NCI-H526 treated with DMSO at 0.1 percent for 48 hours (cell line): ENCODE results near the gene NARS2.
"Not testable (repeated sequence)": the region's sequence is repeated elsewhere in the genome, so short reads cannot be mapped to it uniquely, and the experiment has no call there.

Experiments used
- DNase-seq: peaks from one replicate; lab custom pipeline; 2025; lab: John Stamatoyannopoulos, UW

The NARS2 gene

DNA sequence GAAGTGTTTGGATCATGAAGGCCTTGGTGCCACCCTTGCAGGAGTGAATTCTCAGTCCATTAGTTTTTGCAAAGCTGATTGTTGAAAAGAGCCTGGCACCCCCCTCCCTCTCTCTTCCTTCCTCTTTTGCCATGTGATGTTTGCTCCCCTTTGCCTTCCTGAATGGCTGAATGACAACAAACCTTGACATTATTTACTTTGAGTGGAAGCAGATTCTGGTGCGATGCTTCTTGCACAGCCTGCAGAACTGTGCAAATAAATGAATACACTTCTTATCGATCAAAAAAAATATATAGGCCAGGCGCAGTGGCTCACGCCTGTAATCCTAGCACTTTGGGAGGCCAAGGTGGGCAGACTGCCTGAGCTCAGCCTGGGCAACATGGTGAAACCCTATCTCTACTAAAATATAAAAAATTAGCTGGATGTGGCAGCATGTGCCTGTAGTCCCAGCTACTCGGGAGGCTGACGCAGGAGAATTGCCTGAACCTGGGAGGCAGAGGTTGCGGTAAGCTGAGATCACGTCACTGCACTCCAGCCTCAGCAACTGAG is 2.0 kb upstream of the NARS2 start:
- no peak for DNase-seq

DNA sequence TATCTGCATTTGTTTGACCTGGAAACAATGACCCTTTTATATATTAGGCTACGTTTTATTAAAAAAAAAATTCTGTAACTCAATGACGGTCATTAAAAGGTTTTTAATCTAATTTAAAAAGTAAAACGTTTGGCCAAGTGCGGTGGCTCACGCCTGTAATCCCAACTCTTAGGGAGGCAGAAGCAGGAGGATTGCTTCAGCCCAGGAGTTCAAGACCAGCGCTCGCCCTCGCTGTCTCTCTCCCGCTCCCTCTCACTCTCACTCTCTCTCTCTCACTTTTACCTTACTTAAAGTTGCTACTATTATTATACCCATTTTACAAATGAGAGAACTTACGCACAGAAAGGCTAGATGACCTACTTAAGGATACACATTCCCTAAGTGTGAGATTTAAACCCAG is 814 bp upstream of the NARS2 start:
- no peak for DNase-seq

GRCh38 chr11:78573681-78574080 is 983 bp downstream of the NARS2 start:
- DNase-seq = no peak

DNA sequence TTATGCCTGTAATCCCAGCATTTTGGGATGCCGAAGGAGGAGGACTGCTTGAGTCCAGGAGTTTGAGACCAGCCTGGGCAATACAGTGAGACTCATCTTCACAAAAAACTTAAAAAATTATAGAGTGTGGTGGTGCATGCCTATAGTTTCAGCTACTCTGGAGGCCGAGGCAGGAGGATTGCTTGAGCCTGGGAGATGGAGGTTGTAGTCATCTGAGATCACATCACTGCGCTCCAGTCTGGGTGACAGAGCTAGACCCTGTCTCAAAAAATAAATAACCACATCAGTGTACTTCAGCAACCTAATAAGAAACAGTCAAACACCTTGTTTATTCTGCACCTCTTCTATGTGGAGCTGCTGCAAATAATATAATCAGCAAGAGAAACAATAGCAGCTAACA is 1.4 kb downstream of the NARS2 start:
- no peak for DNase-seq

DNA sequence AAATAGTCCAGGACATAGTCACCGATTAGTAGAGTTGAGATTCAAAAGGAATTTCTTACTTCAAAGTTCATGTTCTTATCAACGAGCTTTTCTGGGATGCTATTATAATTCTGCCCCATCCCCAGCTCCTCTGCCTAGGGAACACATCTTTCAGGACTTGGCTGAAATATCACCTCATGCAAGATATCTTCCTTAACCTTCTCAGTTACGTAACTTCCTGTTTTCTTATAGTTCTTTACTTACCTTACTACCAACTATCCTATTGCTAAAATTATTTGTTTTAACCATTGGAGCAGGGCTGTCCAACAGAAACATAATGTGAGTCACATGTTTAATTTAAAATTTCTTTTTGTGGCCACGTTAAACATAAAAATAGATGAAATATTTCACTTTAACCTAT is 2.3 kb downstream of the NARS2 start:
- no peak for DNase-seq

DNA sequence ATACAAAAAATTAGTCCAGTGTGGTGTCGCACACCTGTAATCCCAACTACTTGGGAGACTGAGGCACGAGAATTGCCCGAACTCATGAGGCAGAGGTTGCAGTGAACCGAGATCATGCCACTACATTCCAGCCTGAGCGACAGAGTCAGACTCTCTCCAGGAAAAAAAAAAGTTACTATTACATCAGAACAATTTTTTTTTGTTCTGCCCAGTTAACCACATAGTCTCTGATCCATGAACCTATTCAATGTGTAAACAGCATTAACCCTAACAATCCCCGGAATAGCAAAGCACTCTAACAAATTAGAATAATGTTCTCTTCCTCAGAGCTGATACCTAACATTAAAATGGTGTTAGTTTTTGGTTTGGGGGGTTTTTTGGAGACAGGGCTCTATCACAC is 4.6 kb downstream of the NARS2 start:
- no peak for DNase-seq

DNA sequence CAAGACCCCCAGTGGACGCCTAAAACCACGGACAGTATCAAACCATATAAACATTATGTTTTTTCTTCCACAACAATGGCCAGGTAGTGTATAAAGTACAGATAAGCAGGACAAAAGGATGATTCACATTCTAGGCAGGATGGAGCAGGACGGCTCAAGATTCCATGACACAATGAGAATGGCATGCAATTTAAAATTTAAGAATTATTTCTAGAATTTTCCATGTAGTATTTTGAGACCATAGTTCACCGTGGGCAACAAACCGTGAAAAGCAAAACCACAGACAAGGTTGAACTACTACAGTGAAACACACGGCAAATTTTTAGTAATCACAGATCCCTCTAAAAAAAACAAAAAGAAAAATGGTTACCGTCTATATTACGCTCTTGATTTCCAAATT is 7.5 kb downstream of the NARS2 start:
- no peak for DNase-seq

DNA sequence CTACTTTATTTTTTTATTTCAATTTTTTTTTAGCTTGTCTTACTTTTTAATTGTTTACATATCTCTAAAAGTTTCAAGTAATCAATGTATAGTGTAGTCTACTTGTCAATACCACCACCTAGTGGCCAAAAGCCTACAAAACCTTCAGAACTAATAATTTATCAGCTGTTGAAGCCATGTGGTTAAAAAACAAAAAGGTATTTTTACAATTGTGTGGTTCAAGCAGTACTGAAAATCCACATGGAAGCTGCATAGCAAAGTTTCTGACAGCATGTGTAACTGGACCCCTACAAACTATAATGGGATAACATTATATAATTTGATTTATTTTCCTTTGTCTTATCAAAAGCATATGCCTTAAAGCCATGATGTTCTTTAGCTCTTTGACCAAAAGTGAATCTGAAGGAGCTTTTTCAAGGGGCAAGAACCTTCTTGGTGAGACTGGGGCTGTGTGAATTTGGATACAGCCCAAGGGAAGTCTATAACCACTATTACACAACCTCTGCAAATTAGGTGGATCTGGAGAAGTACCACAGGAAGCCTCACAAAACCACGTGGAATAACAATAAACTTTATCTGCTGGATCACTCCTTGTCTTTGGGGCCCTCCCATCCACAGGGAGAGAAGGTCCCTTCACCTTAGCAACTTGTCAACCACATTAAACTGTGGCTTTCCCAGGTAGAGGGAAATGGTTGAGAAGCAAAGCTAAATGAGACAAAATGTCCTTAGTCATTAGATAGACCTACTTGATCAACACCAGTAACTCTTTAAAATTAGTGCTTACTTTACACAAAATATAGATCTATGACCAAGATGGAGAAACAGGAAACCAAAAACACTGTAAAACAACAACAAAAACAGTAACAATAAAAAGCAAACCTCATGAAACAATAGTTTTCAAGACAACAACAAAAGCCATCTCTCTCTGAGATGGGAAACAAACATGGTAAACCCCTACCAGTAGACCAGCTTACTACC is 9.9 kb downstream of the NARS2 start:
- DNase-seq = peak; percentile 57

DNA sequence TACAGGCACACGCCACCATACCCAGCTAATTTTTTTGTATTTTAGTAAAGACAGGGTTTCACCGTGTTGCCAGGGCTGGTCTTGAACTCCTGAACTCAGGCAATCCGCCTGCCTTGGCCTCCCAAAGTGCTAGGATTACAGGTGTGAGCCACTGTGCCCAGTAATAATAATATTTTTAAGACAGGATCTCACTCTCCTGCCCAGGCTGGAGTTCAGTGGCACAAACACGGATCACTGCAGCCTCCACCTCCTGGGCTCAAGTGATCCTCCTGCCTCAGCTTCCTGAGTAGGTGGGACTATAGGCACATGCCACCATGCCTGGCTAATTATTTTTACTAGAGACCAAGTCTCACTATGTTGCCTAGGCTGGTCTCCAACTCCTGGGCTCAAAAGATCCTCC is 10.6 kb downstream of the NARS2 start:
- not testable (repeated sequence) for DNase-seq

DNA sequence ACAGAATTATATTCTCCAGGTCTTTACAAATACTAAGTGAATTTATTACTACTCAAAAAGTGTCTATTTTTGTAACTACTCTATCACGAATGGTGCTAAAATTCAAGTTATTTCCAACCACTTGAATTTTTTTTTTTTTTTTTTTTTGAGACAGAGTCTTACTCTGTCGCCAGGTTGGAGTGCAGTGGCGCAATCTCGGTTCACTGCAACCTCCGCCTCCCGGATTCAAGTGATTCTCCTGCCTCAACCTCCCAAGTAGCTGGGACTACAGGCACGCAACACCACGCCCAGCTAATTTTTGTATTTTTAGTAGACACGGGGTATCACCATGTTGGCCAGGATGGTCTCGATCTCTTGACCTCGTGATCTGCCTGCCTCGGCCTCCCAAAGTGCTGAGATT is 11.6 kb downstream of the NARS2 start:
- not testable (repeated sequence) for DNase-seq

- DNase-seq = no peak
These were observed 12.3 kb downstream of the NARS2 start for GRCh38 chr11:78562398-78562797.

- no peak for DNase-seq
These were observed 13.7 kb downstream of the NARS2 start for GRCh38 chr11:78560826-78561484.

DNA sequence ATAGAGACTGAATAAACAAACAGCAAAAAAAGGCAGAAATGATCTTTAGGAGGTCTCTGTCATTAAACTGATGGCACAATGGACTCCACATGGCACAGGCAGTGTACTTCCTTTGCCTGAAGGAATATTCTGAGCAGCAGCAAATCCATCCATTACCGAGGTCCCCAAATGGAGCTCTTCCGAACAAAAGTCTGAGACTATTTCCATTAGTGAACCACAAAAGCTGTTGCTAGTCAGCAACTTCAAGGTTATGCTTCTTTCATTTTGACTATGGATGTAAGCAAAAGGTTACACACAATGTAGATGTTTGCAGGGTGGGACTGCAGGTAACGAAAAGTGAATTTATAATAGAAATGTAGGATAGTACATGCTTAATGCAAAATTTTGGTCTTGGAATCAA is 14.5 kb downstream of the NARS2 start:
- DNase-seq = no peak

- no peak for DNase-seq
These were observed 17.4 kb downstream of the NARS2 start for GRCh38 chr11:78557236-78557635.

- DNase-seq = no peak
These were observed 19.1 kb downstream of the NARS2 start for GRCh38 chr11:78555592-78555991.

DNA sequence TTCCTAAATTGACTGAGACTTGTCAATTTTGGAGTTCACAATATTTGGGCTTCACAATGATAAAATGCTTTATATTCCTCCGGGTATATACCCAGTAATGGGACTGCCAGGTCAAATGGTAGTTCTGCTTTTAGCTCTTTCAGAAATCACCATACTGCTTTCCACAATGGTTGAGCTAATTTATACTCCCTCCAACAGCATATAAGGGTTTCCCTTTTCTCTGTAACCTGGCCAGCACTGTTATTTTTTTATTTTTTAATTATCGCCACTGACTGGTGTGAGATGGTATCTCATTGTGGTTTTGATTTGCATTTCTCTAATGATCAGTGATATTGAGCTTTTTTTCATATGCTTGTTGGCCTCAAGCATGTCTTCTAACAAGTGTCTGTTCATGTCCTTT is 21.8 kb downstream of the NARS2 start:
- DNase-seq = no peak

DNA sequence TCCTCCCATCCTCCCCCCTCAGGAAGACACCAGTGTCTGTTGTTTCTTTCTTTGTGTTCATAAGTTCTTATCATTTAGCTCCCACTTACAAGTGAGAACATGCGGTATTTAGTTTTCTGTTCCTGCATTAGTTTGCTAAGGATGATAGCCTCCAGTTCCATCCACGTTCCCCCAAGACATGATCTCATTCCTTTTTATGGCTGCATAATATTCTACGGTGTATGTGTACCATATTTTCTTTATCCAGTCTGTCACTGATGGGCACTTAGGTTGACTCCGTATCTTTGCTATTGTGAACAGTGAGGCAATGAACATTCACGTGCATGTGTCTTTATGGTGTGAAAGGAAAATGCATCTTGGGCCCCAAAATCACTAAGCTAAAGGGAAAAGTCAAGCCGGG is 22.5 kb downstream of the NARS2 start:
- not testable (repeated sequence) for DNase-seq

- DNase-seq = peak; percentile 13
These were observed 23.6 kb downstream of the NARS2 start for GRCh38 chr11:78551066-78551465.

- DNase-seq = no peak
These were observed 24.8 kb downstream of the NARS2 start for GRCh38 chr11:78549624-78550409.

DNA sequence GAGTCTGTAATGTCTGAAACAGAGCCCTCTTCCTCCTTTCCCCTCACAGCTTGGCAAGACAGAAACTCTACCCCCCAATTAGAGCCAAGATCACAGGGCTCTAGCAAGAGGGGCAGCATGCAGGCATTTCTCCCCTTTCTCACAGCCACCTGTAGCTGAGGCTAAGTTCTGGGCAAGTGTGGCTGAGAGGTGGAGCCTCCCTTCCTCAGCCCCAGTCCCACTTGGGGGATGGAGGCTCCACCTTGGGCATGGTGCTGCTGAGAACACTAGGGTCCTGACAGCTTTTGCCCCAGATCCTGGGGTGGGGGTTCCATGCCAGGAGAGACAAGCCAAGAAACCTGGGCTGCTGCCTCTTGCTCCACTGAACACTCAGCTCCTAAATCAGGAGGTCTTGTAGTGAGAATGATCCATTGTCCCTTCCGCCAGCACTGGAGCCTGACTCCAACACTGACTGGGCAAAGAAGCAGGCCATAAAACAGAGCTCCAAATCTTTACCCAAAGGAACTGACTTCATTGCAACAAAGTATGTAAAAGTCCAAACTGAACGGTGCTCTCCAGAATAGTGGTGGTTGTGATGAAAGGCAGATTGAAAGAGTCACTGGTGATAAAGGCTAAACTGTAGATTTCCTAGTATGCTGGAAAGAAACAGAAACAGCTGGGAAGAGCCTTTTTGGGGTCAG is 25.6 kb downstream of the NARS2 start:
- no peak for DNase-seq

GRCh38 chr11:78547931-78548705 is 26.5 kb downstream of the NARS2 start:
- no peak for DNase-seq
